Stimulated activated CD4-positive, alpha-beta T cell treated with anti-CD3 and anti-CD28 coated beads, TNF-alpha, amount 100 ng/mL, for 48 hours (primary cell): ENCODE data around the gene TP73.

Experiments used
- DNase-seq, 3 donors: peaks; one replicate each; pipeline ENCODE4 v3.0.0-alpha.2; 2020; ENCODE audit warnings: low read depth in 3 of 3

The TP73 gene

GRCh38 chr1:3651930-3652547 is at the start of gene TP73:
Gene TP73 (plus strand): TSS chr1:3652516. CDS start chr1:3682366, 29,850 bp downstream.
- no peak for DNase-seq

DNA sequence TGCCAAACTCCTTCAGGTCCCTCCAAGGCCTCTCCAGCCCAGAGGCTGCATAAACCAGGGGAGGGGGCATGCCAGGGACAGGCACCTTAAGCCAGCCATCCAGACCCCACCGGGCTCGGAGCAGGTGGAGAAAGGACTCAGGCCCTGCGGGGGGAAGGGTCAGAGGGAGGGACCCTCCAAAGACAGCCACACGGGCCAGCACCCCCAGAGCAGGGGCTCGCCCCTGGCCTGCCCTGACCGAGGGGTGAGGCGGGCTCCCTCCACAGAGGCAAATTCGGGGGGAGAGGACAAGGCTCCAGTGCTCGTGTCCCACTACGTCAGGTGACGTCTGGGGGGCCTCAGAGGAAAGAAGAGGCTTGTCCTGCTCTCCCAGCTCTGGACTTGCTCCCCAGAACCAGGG is 49.2 kb upstream of the TP73 start:
- DNase-seq, result no peak

DNA sequence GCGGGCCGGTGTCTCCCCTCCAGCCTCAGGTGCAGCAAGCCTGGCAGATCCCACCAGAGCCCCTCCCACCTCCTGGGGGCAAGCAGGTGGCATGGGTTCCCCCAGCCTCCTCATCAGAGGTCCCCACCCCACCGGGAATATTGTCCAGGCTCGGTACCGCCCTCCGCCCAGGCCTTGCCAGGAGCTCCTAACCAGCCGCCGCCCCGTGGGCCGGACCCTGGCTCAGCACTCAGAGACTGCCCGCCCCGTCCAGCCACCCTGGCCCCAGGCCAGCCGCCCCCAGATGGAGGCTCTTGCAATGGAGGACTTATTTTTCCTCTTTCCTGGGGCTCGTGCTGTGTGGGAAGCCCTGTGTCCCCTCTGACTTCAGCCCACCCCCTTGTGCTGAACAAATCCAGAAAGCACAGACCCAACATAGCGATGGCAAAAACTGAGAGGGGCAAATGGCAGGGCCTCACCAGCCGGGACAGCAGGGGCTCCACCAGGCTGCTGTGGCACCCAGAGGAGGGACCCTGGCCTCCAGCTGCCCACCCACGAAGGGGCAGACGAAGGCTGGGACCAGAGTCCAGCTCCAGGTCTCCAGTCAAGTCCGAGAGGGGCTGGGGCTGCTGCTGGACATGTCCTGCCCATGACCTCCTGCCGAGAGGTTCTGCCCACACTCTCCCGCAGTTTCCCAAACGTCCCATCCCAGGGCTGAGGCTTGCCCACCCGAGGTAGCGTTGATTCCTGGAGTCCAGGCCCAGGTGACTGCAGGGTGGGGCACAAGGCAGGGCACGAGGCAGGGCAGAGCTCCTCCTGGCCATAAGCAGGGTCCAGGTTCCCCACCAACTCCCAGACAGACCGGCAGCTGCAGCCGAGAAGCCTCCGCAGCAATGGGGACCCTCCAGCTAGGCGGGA is 48.5 kb upstream of the TP73 start:
- no peak for DNase-seq

- DNase-seq, result no peak
Measured at GRCh38 chr1:3604468-3604974, 47.8 kb upstream of the TP73 start.

DNA sequence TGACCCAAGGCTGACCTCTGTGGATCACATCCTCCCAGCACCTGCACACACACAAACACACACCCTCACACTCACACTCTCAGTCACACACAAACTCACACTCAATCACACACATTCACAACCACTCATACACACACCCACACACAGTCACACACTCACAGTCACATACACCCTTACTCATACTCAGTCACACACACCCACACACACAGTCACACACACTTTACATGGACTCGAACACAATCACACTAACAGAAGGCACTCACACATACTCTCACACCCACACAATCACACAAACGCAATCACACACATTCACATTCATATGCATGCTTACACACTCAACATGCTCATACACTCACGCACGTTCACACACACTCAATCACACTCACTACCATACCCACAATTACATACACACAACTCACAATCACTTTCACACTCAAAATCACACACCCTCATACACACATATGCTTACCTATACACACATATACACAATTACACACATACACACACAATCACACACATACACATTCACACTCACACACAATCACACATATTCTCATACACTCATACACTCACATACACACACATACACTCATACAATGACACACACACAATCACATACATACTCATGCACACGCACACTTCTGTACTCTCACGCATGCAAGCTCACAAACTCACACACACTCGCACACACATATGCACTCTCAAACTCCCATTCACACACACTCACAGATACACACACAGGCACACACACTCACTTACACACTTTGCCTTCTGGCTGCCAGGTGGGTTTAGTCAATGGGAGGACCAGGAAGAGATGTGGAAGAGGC is 47.1 kb upstream of the TP73 start:
- DNase-seq, result no peak

- DNase-seq, result no peak
Measured at GRCh38 chr1:3606779-3607702, 45.3 kb upstream of the TP73 start.

DNA sequence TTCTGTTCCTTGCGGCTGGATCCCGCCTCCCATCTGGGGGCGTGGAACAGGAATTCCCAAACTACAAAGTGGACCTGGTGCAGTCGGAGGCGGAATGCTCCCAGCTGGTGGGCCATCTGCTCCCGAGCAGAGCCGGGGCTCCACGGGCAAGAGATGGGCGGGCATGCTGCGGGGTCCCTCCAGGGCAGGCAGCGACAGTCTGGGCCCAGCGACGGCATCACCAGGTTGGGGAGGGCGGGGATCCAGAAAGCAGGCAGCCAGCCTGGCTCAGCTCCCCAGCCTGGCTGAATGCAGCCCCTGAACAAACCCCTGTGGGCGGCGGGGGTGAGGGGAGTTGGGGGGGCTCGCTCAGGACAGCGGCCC is 44.6 kb upstream of the TP73 start:
- DNase-seq, result no peak

GRCh38 chr1:3608154-3608553 is 44.2 kb upstream of the TP73 start:
- DNase-seq, result no peak

- DNase-seq, result no peak
Measured at GRCh38 chr1:3609016-3609768, 43.1 kb upstream of the TP73 start.

DNA sequence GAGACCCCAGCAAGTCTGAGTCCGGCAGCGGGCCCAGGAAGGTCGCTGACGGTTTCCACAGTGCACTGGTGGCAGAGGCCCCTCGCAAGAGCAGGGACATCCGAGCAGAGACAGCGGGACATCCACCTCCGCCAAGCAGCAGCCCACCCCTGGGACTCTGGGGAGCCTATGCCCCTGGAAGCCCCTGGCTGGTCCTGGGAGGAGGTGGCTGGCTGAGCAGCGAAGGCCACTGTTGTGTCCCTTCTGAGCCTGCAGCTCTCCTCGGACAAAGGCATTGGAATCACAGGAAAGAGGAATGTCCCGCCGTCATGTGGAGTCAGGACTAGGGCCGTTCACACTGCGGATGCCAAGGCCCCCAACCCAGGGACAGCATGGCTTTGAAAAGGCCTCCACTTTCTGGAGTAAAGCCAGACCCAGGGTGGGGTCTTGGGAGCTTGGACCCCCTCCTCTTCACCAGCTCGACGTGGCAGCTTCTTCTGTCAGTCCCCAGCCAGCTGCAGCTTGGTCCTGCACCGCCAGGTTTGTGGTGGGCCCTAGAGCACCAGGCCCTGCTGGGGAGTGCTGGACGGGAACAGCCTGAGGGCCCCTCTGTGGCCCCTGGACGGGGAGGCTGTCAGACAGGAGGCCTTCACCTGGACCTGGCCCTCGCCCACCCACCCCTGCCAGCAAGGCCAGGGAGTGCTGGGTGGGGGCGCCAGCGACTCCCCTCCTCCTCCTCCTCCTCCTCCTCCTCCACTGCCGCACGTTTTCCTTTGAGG is 42.4 kb upstream of the TP73 start:
- DNase-seq, result no peak

GRCh38 chr1:3610527-3611169 is 41.7 kb upstream of the TP73 start:
- no peak for DNase-seq

GRCh38 chr1:3611170-3612019 is 40.9 kb upstream of the TP73 start, which contains the start of gene MEGF6:
Gene MEGF6 (minus strand): TSS chr1:3611508. CDS start chr1:3611268, 240 bp downstream.
- peak in 2 of 3 donors; percentile 23 to 67 for DNase-seq

DNA sequence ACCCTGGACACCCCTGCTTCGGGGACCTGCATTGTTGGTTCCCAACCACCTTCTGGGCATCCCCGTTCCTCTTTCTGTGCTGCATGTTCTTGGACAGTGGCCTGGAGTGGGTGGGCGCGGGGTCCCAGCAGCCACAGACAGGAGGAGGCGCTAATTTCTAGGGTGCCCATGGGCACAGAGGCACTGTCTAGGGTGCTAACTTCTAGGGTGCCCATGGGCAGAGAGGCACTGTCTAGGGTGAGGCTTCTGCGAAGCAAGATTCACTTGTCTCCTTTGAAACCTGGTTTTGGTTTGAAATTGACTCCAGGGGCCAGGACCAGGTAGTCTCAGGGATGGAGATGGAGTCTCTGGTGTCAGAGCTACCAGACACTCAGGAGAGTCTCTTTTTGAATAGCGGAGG is 40.2 kb upstream of the TP73 start:
- no peak for DNase-seq

DNA sequence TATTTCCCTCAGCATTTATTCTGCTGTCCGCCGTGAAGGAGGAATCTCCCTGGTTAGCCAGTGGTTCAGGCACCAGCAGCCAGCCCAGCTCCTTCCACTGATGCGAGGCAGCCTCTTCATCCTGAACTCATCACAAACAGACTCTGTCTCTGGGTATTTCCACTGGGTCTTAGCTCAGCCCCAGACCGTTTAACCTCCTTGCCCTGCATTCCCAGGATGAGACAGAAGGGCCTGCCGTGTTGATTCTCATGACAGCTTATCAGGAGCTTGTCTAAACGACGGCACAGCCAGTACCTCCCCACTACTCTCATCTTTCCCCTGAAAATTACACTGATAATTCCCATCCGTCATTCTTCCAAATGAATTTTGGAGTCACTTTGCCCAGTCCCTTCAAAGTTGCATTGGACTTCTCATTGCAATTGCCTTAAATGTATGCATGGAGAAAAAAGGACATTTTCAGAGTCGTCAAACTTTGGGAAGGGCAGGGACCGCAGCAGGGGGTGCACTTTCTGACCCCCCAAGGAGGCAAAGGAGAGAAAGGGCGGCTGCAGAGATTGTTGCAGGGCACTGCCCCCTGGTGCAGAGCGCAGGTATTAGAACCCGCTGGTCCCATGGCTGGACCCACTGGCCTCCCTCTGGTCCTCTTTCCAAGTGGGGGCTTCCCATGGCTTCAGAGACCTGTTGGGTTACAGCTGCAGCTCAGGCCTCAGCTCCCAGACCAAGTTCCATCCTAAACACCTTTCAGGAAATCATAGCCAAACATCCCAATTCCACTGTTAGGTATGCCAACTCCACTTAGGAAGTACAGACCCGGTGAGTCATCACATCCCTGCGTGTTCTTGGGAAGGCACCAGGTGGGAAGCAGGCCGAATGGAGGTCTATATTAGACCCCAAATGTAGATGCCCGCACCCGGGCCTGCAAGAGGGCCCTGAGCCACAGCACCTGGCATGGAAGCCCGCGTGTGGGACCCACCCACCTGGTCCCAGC is 37.3 kb upstream of the TP73 start:
- no peak for DNase-seq

DNA sequence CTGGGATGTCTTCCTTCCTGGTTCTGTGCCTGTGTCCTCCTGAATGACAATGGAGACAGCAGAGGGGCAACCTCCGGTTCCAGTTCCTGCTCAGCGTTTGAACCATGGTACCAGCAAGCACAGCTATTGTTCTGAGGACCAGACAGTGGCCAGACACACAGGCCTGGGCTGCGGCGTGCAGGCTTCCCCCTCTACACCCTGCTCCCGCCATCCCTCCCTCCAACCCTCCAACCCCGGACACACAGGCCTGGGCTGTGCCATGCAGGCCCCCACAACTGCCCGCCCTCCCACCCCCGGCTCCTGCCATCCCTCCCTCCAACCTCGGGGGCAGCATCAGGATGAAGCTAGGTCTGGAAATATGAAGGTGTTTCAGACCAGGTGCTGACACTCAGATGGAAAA is 35.5 kb upstream of the TP73 start:
- no peak for DNase-seq

DNA sequence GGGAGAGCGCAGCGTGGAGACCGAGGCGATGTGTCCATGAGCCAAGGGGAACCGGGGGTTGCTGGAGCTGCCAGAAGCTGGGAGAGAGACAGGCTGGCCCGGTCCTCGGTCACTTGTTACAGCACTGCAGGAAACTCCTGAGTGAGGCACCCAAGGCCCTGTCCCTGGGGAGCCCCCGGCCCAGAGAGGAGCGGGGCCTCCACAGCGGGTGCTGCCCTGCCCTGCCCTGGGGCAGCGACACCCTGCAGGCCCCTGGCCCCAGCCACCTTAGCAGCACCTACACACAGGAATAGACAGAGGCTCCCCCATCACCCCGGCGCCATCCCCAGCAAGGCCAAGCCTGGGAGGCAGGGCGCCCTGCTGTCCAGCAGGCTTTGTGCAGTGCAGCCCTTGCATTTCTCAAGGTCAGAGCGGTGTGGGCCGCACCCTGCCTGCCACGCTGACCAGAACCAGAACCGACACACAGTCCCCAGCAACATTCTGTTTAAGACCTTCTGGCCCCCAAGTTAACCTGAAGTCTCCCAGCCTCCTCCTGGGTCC is 34.4 kb upstream of the TP73 start:
- DNase-seq, result no peak

- no peak for DNase-seq
Measured at GRCh38 chr1:3618531-3618880, 33.8 kb upstream of the TP73 start.
